Thyroid gland (tissue), 4 donors: ENCODE measurements around the gene DYNC2LI1. TPM values are rescaled to one million over a fixed set of nuclear protein-coding genes. Genes with fewer than 3 reads are reported as not detected.

Experiments used
- DNase-seq, 2 donors: peaks; one replicate each; pipeline ENCODE4 v3.0.0-alpha.2; 2019
- H3K27ac ChIP-seq, 3 donors: fragments of 200-600 bp; sonication (generic); 1 replicate in 2 of 3; 2 replicates in 1 of 3; pipeline ENCODE4 v1.5.1; 2016 to 2019; ENCODE audit warnings: mild to moderate bottlenecking in 1 of 3, moderate library complexity in 1 of 3
- H3K27me3 ChIP-seq: fragments of 200-600 bp; sonication (generic); one replicate; pipeline ENCODE4 v1.5.1; 2019
- H3K36me3 ChIP-seq, 2 donors: fragments of 200-600 bp; sonication (generic); one replicate each; pipeline ENCODE4 v1.5.1; 2016 to 2019
- H3K4me1 ChIP-seq, 2 donors: fragments of 200-600 bp; sonication (generic); one replicate each; pipeline ENCODE4 v1.5.1; 2017 to 2019
- H3K4me3 ChIP-seq, 3 donors: fragments of 200-600 bp; sonication (generic); replicated peaks in 1 of 3; 1 replicate in 2 of 3; 2 replicates in 1 of 3; pipeline ENCODE4 v1.5.1; 2016; ENCODE audit warnings: mild to moderate bottlenecking in 1 of 3
- H3K9me3 ChIP-seq: fragments of 200-600 bp; sonication (generic); one replicate; pipeline ENCODE4 v1.5.1; 2017
- POLR2A ChIP-seq, 2 donors: fragments of 450-650 bp; IDR thresholded peaks; one replicate each; pipeline ENCODE4 v1.6.1; 2017; ENCODE audit warnings: antibody characterized with exemption in 2 of 2, mild to moderate bottlenecking in 2 of 2, moderate library complexity in 1 of 2
- WGBS, 2 donors: methylation state at CpG; one replicate each; pipeline ENCODE4 v1.1.5; 2017; 5-methylcytosine and 5-hydroxymethylcytosine counted together
- intact Hi-C: fragments of 100-400 bp; cut with DNase I; formaldehyde crosslinking; loops from one replicate; pipeline ENCODE4 v1.15.1; 2023
- total RNA-seq, 4 donors: library from RNA; depleted of rRNA; stranded (reverse); fragments of >200 nt; gene quantifications; one replicate each; pipeline ENCODE4 v1.2.3, GENCODE V29; 2016
- TF ChIP-seq, protein P1 (sequence below), 6 experiments: fragments of 200-600 bp in 3 of 6; fragments of 450-650 bp in 3 of 6; sonication (generic) in 3 of 6; IDR thresholded peaks; one replicate each; pipeline ENCODE4 v1.5.1; 2016 to 2019; ENCODE audit warnings: antibody characterized with exemption in 6 of 6, mild to moderate bottlenecking in 2 of 6, inconsistent platforms in 1 of 6, moderate library complexity in 1 of 6

Gene DYNC2LI1
- total RNA-seq, 4 donors from 2014 or later: 37.7 to 55.0 (median 45.2) TPM

DNA sequence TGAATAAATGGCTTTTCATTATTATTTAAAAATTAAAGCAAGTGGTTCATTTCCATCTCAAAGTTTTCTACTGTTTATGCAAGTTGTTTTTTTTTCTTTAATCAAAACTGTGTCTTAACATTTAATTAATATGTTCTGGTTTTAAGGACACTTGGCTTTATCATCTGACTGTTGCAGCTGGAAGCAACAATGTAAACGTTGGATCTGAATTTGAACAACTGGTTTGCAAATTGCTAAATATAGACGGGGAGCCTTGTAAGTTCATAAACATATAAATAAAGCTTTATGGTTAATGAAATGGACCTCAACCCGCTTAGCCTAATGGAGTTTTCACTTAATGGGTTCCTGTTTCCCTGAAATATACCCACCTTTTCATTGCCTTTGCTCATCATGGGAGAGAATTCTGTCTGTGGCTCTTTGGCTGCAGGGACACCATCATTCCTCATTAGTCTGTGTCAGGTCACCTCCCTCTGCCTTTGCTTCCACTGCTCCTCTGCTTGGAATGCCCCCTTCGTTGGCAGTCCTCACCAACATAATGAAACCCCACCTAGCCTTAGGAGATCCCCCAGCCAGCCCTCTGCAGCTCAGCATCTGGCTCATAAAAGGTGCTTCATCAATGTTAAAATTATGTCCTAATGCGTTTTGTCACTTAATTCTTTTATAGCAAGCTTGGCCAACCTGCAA lies 44.2 kb upstream of the DYNC2LI1 start:
- no peak for TF ChIP-seq POLR2A (IDR thresholded peaks at IDR 0.05)
- TF ChIP-seq, protein P1, sequence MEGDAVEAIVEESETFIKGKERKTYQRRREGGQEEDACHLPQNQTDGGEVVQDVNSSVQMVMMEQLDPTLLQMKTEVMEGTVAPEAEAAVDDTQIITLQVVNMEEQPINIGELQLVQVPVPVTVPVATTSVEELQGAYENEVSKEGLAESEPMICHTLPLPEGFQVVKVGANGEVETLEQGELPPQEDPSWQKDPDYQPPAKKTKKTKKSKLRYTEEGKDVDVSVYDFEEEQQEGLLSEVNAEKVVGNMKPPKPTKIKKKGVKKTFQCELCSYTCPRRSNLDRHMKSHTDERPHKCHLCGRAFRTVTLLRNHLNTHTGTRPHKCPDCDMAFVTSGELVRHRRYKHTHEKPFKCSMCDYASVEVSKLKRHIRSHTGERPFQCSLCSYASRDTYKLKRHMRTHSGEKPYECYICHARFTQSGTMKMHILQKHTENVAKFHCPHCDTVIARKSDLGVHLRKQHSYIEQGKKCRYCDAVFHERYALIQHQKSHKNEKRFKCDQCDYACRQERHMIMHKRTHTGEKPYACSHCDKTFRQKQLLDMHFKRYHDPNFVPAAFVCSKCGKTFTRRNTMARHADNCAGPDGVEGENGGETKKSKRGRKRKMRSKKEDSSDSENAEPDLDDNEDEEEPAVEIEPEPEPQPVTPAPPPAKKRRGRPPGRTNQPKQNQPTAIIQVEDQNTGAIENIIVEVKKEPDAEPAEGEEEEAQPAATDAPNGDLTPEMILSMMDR (IDR thresholded peaks at IDR 0.05): no peak
- H3K9me3 ChIP-seq: no peaks in the 10 kb centered on the region
- WGBS, 2 donors: 71 to 75% methylated on average over 5 of the region's 5 CpGs

DNA sequence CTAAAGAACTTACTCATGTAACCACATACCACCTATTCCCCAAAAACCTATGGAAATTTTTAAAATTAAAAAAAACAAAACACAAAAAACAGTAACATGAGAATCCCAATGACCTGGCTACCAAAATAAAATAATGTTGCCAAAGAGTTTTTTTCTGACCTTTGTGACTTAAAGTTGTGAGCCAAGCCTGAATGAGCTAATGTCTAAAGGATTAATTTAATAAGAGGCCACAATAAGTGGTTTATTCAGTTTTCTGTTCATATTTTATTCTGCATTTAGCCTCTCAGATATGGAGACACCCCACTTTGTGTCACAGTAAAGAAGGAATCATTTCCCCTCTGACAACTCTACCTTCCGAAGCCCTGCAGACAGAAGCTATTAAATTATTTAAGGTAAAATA lies 42.6 kb upstream of the DYNC2LI1 start:
- 97 to 98% methylated on average over 1 of the region's 1 CpG for WGBS, 2 donors
- intact Hi-C loops: no loop called here
- DNase-seq: no peak
- no peaks in the 10 kb centered on the region for H3K4me1 ChIP-seq
- no peak for TF ChIP-seq POLR2A (IDR thresholded peaks at IDR 0.05)
- TF ChIP-seq, protein P1 (IDR thresholded peaks at IDR 0.05): no peak
- H3K27ac ChIP-seq: no peak overlapping the region
- H3K36me3 ChIP-seq: no peaks in the 10 kb centered on the region
- H3K4me3 ChIP-seq: no peak overlapping the region
- no peaks in the 10 kb centered on the region for H3K9me3 ChIP-seq
- H3K27me3 ChIP-seq: no peaks in the 10 kb centered on the region

More for the DNA sequence above, 44.2 kb upstream of the DYNC2LI1 start:
- no peaks in the 10 kb centered on the region for H3K36me3 ChIP-seq
- no peak overlapping the region for H3K27ac ChIP-seq
- no peak overlapping the region for H3K4me3 ChIP-seq
- no peaks in the 10 kb centered on the region for H3K4me1 ChIP-seq
- no peak for DNase-seq
- no peaks in the 10 kb centered on the region for H3K27me3 ChIP-seq
- intact Hi-C loops: no loop called here

DNA sequence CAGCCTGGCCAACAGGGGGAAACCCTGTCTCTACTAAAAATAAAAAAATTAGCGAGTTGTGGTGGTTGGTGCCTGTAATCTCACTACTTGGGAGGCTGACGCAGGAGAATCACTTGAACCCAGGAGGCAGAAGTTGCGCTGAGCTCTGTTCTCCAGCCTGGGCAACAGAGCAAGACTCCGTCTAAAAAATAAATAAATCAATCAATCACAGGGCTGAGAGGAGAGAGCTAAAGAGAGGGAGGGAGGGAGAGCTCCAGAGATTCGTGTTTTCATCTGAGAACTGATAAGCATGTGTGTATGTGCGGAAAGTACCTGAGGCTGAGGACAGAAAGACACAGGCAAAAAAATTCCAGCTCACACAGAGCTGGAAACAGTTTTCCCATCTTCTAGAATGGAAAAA lies 37.2 kb upstream of the DYNC2LI1 start:
- no peaks in the 10 kb centered on the region for H3K4me1 ChIP-seq
- H3K36me3 ChIP-seq: no peaks in the 10 kb centered on the region
- no peak overlapping the region for H3K27ac ChIP-seq
- 88 to 89% methylated on average over 5 to 6 of the region's 6 CpGs for WGBS, 2 donors
- H3K4me3 ChIP-seq: no peak overlapping the region
- H3K27me3 ChIP-seq: no peaks in the 10 kb centered on the region
- intact Hi-C loops: no loop called here
- H3K9me3 ChIP-seq: no peaks in the 10 kb centered on the region
- TF ChIP-seq, protein P1 (IDR thresholded peaks at IDR 0.05): no peak
- TF ChIP-seq POLR2A (IDR thresholded peaks at IDR 0.05): no peak
- DNase-seq: no peak

DNA sequence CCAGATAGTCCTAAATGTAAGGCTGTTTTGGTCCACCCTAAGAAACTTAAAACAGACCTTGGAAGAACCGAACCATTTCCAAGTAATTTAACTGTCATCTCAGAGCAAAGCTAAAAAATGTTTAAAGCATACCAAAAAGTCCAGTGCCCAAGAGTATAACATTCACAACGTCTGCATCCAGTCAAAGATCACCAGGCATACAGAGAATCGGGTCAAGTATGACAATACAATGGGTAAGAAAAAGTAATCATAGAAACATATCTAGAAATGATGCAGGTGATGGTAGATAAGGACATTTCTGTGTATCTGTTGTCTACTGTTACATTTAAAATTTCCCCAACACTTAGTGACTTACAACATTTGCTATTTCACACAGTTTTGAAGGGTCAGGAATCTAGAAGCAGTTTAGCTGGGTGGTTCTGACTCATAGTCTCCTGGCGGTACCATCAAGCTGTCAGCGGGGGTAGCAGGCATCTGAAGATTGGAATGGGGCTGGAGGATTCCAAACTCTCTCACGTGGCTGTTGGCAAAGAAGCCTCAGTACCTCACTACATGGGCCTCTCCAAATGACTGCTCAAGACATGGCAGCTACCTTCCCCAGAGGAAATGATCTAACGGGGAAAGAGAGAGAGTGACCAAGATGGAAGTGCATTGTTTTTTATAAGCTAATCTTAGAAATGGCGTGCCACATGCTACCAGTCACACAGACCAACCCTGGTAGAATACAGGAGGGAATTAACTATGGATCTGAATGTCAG lies 36.6 kb upstream of the DYNC2LI1 start:
- TF ChIP-seq, protein P1 (IDR thresholded peaks at IDR 0.05): no peak
- no peak for TF ChIP-seq POLR2A (IDR thresholded peaks at IDR 0.05)
- 74 to 81% methylated on average over 8 of the region's 8 CpGs for WGBS, 2 donors
- no peak overlapping the region for H3K27ac ChIP-seq

DNA sequence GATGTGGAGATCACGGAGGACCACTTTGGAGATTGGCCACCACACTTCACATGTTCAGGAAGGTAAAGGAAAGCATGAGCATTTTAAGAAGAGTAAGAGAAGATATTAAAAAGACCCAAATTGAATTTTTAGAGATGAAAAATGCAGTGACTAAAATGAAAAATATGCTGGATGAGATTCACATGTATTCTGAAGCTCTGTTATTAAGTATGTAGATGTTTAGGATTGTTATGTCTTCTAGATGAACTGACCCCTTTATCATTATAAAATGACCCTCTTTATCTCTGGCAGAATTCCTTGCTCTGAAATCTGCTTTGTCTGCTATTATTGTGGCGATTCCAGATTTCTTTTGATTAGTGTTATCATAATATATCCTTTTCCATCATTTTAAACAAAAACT lies 36.0 kb upstream of the DYNC2LI1 start:
- 63 to 65% methylated on average over 2 of the region's 2 CpGs for WGBS, 2 donors
- TF ChIP-seq, protein P1 (IDR thresholded peaks at IDR 0.05): no peak
- no peak for TF ChIP-seq POLR2A (IDR thresholded peaks at IDR 0.05)
- Histone ChIP-seq H3K27ac (no peak overlapping the region), H3K4me1 (no peaks in the 10 kb centered on the region), H3K9me3 (no peaks in the 10 kb centered on the region), H3K36me3 (no peaks in the 10 kb centered on the region), H3K4me3 (no peak overlapping the region), H3K27me3 (no peaks in the 10 kb centered on the region)
- intact Hi-C loops: no loop called here
- DNase-seq: no peak

More for the DNA sequence above, 36.6 kb upstream of the DYNC2LI1 start:
- H3K9me3 ChIP-seq: no peaks in the 10 kb centered on the region
- no peaks in the 10 kb centered on the region for H3K27me3 ChIP-seq
- intact Hi-C loops: no loop called here
- no peaks in the 10 kb centered on the region for H3K36me3 ChIP-seq
- H3K4me1 ChIP-seq: no peaks in the 10 kb centered on the region
- no peak for DNase-seq
- no peak overlapping the region for H3K4me3 ChIP-seq
